Measurements from ENCODE around the gene AREL1. TPM values are rescaled to one million over a fixed set of nuclear protein-coding genes. Genes with fewer than 3 reads are reported as not detected.

Gene AREL1
- total RNA-seq, 1 experiment from 2014 or later: 27.7 TPM

DNA sequence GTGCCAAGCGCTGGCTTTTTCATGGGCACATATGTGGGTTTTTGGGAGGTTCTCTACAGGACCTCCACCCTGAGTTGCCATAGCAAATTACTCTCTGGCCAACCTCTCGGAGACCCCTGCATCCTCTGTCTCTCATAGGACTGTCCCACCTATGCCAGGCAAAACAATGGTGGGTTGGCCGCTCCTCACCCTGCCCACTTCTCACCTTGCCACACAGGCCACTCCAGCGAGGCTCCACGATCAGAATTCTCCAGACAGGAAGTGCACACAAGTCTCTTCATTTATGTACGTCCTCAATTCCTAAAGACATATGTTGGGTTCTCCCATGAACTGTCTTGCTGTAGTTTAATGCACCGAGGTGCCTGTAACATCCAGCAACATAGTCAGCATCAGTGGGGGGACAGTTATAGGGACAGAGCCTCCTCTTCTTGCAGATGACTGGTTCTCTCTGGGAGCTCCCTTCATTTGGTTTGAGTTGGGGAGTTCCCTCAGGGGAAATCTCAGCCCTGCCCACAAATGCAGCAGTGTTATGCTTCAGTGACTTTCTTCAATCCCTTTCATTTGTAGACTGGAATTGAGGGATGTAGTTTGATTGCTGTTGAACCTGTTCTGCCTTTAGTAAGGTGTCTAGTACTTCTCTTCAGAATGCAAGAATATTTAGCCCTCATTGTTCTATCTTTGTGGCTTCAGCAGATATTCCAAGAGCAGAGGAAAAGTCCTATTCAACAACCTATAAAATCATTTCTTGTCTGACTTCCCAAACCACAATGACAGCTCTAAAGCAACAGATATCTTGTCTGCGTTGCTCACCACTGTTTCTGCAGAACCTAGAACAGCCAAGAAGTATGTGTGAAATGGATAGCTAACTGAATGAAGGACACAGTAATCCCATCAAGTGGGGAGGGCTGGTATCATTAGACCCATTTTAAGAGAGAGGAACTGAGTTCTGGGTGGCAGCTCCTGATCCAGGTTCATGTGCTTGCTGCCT lies 98.1 kb downstream of the AREL1 start:
- no peaks in the 10 kb centered on the region for H3K27me3 Mint-ChIP-seq (ENCODE audit: insufficient read depth, unreplicated experiment)
- no TSS peak for BruUV-seq (replicated peaks)
- intact Hi-C loops (cut with micrococcal nuclease): loop anchor here (5.0 kb wide), 1 partner anchor 147 kb away; the partner anchor contains the start of gene YLPM1
- H3K9me3 Mint-ChIP-seq (ENCODE audit: unreplicated experiment): no peaks in the 10 kb centered on the region
- peak; percentile 29 for DNase-seq (ENCODE audit: unreplicated experiment)
- POLR2A ChIA-PET: interaction anchor here (0.6 to 4.9 kb wide), 5 partner anchors 22 to 122 kb away, joined by 3 to 40 read pairs (median 11); partner anchors contain the start of genes ISCA2 and NPC2
- no peaks in the 10 kb centered on the region for H3K36me3 Mint-ChIP-seq (ENCODE audit: insufficient read depth, unreplicated experiment)
- no peak overlapping the region for H3K4me3 Mint-ChIP-seq (ENCODE audit: unreplicated experiment)
- TF ChIP-seq, protein P1, sequence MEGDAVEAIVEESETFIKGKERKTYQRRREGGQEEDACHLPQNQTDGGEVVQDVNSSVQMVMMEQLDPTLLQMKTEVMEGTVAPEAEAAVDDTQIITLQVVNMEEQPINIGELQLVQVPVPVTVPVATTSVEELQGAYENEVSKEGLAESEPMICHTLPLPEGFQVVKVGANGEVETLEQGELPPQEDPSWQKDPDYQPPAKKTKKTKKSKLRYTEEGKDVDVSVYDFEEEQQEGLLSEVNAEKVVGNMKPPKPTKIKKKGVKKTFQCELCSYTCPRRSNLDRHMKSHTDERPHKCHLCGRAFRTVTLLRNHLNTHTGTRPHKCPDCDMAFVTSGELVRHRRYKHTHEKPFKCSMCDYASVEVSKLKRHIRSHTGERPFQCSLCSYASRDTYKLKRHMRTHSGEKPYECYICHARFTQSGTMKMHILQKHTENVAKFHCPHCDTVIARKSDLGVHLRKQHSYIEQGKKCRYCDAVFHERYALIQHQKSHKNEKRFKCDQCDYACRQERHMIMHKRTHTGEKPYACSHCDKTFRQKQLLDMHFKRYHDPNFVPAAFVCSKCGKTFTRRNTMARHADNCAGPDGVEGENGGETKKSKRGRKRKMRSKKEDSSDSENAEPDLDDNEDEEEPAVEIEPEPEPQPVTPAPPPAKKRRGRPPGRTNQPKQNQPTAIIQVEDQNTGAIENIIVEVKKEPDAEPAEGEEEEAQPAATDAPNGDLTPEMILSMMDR (IDR thresholded peaks at IDR 0.05; ENCODE audit: unreplicated experiment): no peak
- CTCF ChIA-PET: interaction anchor here (0.7 to 1.6 kb wide), 5 partner anchors 26 to 297 kb away, joined by 3 to 4 read pairs (median 4); no protein-coding TSS in a partner anchor
- peaks cover 57% of the 10 kb centered on the region for H3K4me1 Mint-ChIP-seq (ENCODE audit: insufficient read depth, unreplicated experiment)
- peak overlapping the region; percentile 59 for H3K27ac Mint-ChIP-seq (ENCODE audit: low read depth, unreplicated experiment)

DNA sequence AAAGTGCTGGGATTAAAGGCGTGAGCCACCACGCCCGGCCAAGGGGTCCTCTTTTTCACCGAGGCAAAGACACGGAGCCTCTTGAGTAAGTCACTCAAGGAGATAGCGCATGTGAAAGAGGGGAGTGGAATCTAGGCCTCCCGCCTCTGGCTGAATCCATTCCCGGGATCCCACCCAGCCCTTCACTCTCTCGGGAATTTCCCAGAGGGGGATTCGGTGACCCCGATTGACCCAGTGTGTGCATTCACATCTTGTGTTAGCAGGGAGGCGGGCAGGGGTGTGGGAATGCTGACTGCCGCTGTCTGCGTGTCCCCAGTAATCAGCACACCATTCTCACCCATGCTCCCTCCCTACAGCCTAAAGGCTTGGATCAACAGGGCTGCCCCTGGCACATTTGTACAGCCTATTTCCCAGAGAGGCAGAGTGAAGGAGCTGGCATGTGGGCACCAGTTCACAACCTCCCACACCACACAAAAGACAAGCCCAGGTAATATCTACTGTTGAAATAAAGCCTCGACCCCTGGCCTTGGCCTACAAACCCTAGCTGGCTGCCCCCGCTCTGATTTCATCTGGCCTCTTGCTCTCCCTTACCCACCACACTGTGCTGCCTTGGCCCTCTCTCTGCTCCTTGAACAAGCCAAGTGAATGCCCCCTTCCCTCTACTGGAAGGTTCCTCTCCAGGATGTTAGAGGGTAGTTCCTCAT lies 99.5 kb downstream of the AREL1 start:
- ChIA-PET CTCF (interaction anchor here (0.6 to 3.0 kb wide), 18 partner anchors 10 to 313 kb away, joined by 3 to 23 read pairs (median 3); no protein-coding TSS in a partner anchor), POLR2A (interaction anchor here (0.6 to 1.6 kb wide), 3 partner anchors 99 to 151 kb away, joined by 3 to 6 read pairs (median 3); partner anchors contain the start of gene YLPM1)
- DNase-seq (ENCODE audit: unreplicated experiment): no peak
- Mint-ChIP-seq H3K27me3 (ENCODE audit: insufficient read depth, unreplicated experiment) (no peaks in the 10 kb centered on the region), H3K4me3 (ENCODE audit: unreplicated experiment) (peak overlapping the region; percentile 69), H3K36me3 (ENCODE audit: insufficient read depth, unreplicated experiment) (no peaks in the 10 kb centered on the region), H3K4me1 (ENCODE audit: insufficient read depth, unreplicated experiment) (peaks cover 52% of the 10 kb centered on the region), H3K9me3 (ENCODE audit: unreplicated experiment) (no peaks in the 10 kb centered on the region), H3K27ac (ENCODE audit: low read depth, unreplicated experiment) (peak overlapping the region; percentile 59)
- TF ChIP-seq, protein P1 (IDR thresholded peaks at IDR 0.05; ENCODE audit: unreplicated experiment): no peak
- intact Hi-C loops (cut with micrococcal nuclease): no loop called here
- BruUV-seq (replicated peaks): no TSS peak

DNA sequence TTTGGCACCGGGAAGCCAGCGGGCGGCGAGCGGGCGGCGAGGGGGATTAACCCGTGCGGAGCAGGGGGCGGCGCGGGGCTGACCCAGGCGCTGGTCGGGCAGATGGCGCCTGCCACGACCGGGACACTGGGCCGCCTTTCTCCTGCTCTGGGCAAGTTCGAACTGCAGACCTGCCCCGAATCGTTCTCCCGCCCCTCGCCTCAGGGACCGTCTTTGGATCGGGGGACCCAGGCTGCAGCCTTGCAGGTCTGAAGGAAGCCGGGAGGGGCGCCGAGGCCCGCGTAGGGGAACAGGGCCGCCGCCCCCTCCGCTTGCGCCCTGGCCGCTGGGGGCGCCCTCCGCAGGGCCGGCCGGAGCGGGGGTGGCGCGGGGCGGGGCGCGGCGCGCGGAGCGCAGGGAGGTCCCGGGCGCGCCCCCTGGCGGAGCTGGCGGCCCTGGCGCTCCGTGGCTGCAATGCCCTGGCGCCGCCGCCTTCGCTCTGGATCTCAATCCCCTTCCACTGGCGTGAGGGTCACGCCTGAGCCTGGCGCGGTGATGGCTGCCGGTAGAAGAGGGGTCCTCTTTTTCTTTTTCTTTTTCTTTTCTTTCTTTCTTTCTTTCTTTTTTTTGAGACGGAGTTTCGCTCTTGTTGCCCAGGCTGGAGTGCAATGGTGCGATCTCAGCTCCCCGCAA lies 100.4 kb downstream of the AREL1 start:
- no peaks in the 10 kb centered on the region for H3K36me3 Mint-ChIP-seq (ENCODE audit: insufficient read depth, unreplicated experiment)
- DNase-seq (ENCODE audit: unreplicated experiment): peak; percentile 72
- TF ChIP-seq, protein P1 (IDR thresholded peaks at IDR 0.05; ENCODE audit: unreplicated experiment): peak; percentile 58
- H3K27me3 Mint-ChIP-seq (ENCODE audit: insufficient read depth, unreplicated experiment): no peaks in the 10 kb centered on the region
- peaks cover 45% of the 10 kb centered on the region for H3K4me1 Mint-ChIP-seq (ENCODE audit: insufficient read depth, unreplicated experiment)
- intact Hi-C loops (cut with micrococcal nuclease): no loop called here
- ChIA-PET CTCF (interaction anchor here (0.6 to 3.0 kb wide), 25 partner anchors 11 to 312 kb away, joined by 3 to 23 read pairs (median 3); no protein-coding TSS in a partner anchor), POLR2A (interaction anchor here (1.0 to 1.6 kb wide), 3 partner anchors 39 to 152 kb away, joined by 3 to 6 read pairs (median 4); partner anchors contain the start of gene YLPM1)
- H3K9me3 Mint-ChIP-seq (ENCODE audit: unreplicated experiment): no peaks in the 10 kb centered on the region
- no peak overlapping the region for H3K27ac Mint-ChIP-seq (ENCODE audit: low read depth, unreplicated experiment)
- no TSS peak for BruUV-seq (replicated peaks)
- peak overlapping the region; percentile 69 for H3K4me3 Mint-ChIP-seq (ENCODE audit: unreplicated experiment)

All from MCF 10A (cell line).